ENCODE results near the gene MFSD2A. TPM values are rescaled to one million over a fixed set of nuclear protein-coding genes. Genes with fewer than 3 reads are reported as not detected.
A peak's percentile ranks its signal among the peaks of the same experiment; 100 is the strongest.

The MFSD2A gene
- total and polyA plus RNA-seq, 10 of the 15 experiments (the other 5 are each of a cell fraction or from before 2014, with no cell fraction given): 0.84 to 30.1 (median 15.2) TPM

- TF ChIP-seq RBBP5 (conservative IDR thresholded peaks at IDR 0.05) (no peak), FOXK2 (IDR thresholded peaks at IDR 0.05) (no peak), SMARCA5 (IDR thresholded peaks at IDR 0.05) (peak; percentile 69; the same call in 1 of the 2 replicates), GATAD2B (conservative IDR thresholded peaks at IDR 0.05; ENCODE audit: low read depth) (no peak), CHD1 (IDR thresholded peaks at IDR 0.05; ENCODE audit: low read depth, low read length) (no peak), MYC (IDR thresholded peaks at IDR 0.05; ENCODE audit: insufficient read depth, insufficient read length, insufficient replicate concordance, low read length, severe bottlenecking) (no peak), ASH2L (IDR thresholded peaks at IDR 0.05; ENCODE audit: borderline replicate concordance, low read depth) (no peak; the same call in 1 of the 2 replicates), TCF7 (IDR thresholded peaks at IDR 0.05; ENCODE audit: borderline replicate concordance) (no peak), NFXL1 (IDR thresholded peaks at IDR 0.05; ENCODE audit: borderline replicate concordance) (no peak), ATF2 (IDR thresholded peaks at IDR 0.05; ENCODE audit: low read length) (peak; percentile 29; the same call in 1 of the 2 replicates), MXI1 (IDR thresholded peaks at IDR 0.05; ENCODE audit: low read depth, low read length) (no peak), CBX5 (IDR thresholded peaks at IDR 0.05; ENCODE audit: low read depth) (no peak), RAD51 (IDR thresholded peaks at IDR 0.05) (no peak), HDAC2 (IDR thresholded peaks at IDR 0.05) (no peak), POU2F2 (IDR thresholded peaks at IDR 0.05; ENCODE audit: borderline replicate concordance, low read depth, low read length) (peak; percentile 64; the same call in 2 of the 3 replicates), BCL3 (IDR thresholded peaks at IDR 0.05; ENCODE audit: borderline replicate concordance, insufficient read depth, low read depth, low read length, poor library complexity, severe bottlenecking) (no peak), POLR2AphosphoS2 (IDR thresholded peaks at IDR 0.05; ENCODE audit: low read depth, low read length) (no peak), FOXM1 (IDR thresholded peaks at IDR 0.05; ENCODE audit: low read depth, low read length) (peak; percentile 44; the same call in 1 of the 2 replicates), RELA (IDR thresholded peaks at IDR 0.05; ENCODE audit: borderline replicate concordance, partially characterized antibody) (no peak), ATF7 (IDR thresholded peaks at IDR 0.05; ENCODE audit: low read depth) (0 out of 2 replicates have a peak, but pooled peaks have one; percentile 18), PBX3 (IDR thresholded peaks at IDR 0.05; ENCODE audit: insufficient replicate concordance, low read depth, low read length) (no peak), ZNF622 (IDR thresholded peaks at IDR 0.05) (no peak), BCLAF1 (IDR thresholded peaks at IDR 0.05) (no peak), STAT1 (conservative IDR thresholded peaks at IDR 0.05) (no peak)
Measured at GRCh38 chr1:40003156-40004093, 48.5 kb downstream of the MFSD2A start (continued).

Measured in GM12878 (cell line).